Spinal cord (tissue), 10 donors: ENCODE data around the gene PACSIN2. TPM values are rescaled to one million over a fixed set of nuclear protein-coding genes. Genes with fewer than 3 reads are reported as not detected.
"Not testable (repeated sequence)": the region's sequence is repeated elsewhere in the genome, so short reads cannot be mapped to it uniquely, and the experiment has no call there.

ENCODE experiments used
- DNase-seq, 6 donors: peaks; one replicate each; pipeline versions ENCODE4 v3.0.0 to v3.0.0-alpha.2; 2013 to 2015; ENCODE audit warnings: low spot score in 6 of 6, low read depth in 4 of 6
- H3K27ac ChIP-seq: one replicate; pipeline ENCODE4 v1.5.1; 2013; ENCODE audit warnings: low read depth, low read length, control low read depth
- H3K27me3 ChIP-seq: one replicate; pipeline ENCODE4 v1.6.1; 2013; ENCODE audit warnings: low read length; ENCODE audit not compliant: control insufficient read depth, insufficient read depth
- H3K36me3 ChIP-seq: one replicate; pipeline ENCODE4 v1.6.1; 2013; ENCODE audit warnings: low read length; ENCODE audit not compliant: control insufficient read depth, insufficient read depth
- H3K4me1 ChIP-seq: one replicate; pipeline ENCODE4 v1.6.1; 2013; ENCODE audit warnings: low read length; ENCODE audit not compliant: control insufficient read depth, insufficient read depth
- H3K4me3 ChIP-seq: one replicate; pipeline ENCODE4 v1.5.1; 2013; ENCODE audit warnings: low read depth, low read length, control low read depth
- H3K9me3 ChIP-seq: one replicate; pipeline ENCODE4 v1.6.1; 2013; ENCODE audit warnings: low read length; ENCODE audit not compliant: control insufficient read depth, insufficient read depth
- WGBS: methylation state at CpG from one replicate; pipeline ENCODE4 v1.1.5; 2013; ENCODE audit warnings: missing lambda C conversion rate; ENCODE audit not compliant: insufficient coverage; 5-methylcytosine and 5-hydroxymethylcytosine counted together
- polyA plus RNA-seq, 2 donors: library from polyadenylated mRNA; unstranded; fragments of 120-200 nt; gene quantifications; one replicate each; pipeline ENCODE4 v1.2.1, GENCODE V29; 2013; ENCODE audit not compliant: insufficient read length in 2 of 2
- total RNA-seq, 2 donors: library from RNA; depleted of rRNA in 1 of 2; stranded (reverse); fragments of 120-200 nt in 1 of 2; fragments of >200 nt in 1 of 2; gene quantifications; one replicate each; pipeline versions ENCODE4 v1.2.3 to v1.2.4, GENCODE V29; 2013 to 2014
- donor health status: healthy.

PACSIN2 gene
- total and polyA plus RNA-seq, 4 donors: 36.3 to 54.2 (median 45.9) TPM

DNA sequence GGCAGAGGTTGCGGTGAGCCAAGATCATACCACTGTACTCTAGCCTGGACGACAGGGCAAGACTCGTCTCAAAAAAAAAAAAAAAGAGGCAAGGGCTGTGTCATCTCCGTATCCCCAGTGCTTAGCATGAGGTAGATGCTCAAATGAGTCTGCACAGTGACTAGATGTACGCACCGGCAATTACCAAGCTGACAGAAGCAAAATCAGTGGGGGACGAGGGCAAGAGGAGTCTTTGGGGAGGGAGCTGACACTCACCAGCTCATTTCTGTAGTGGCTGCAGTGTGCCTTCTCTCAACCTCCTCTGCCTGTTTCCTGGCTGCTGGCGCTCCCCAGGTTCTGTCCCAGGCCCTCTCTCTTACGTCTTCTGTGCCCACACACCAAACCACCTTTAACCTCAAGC is 69.9 kb downstream of the PACSIN2 start:
- H3K4me1 ChIP-seq: peaks cover 17% of the 10 kb centered on the region
- 91% methylated on average over 9 of the region's 9 CpGs for WGBS
- no peak overlapping the region for H3K27ac ChIP-seq

DNA sequence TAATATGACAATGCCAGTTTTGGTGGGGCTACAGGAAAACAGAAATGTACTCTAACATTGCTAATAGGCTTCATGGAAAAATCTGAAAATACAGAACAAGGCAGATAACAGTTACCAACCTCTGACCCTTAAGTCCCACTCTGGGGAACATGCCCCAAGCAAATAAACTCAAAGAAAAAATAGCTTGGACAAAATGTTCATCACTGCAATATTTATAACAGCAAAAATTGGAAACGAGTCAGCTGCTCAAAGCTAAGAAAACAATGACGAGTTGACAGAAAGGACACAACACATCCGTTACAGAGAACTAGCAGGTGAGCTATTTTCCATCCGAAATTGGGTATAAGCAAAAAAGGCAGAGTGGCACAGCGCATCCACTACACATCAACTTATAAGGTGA is 70.5 kb downstream of the PACSIN2 start:
- 100% methylated on average over 2 of the region's 5 CpGs for WGBS
- Histone ChIP-seq H3K4me3 (no peak overlapping the region), H3K9me3 (no peaks in the 10 kb centered on the region), H3K27me3 (no peaks in the 10 kb centered on the region), H3K27ac (no peak overlapping the region), H3K36me3 (peaks cover 6% of the 10 kb centered on the region), H3K4me1 (peaks cover 23% of the 10 kb centered on the region)
- no peak for DNase-seq

More for the DNA sequence above, 69.9 kb downstream of the PACSIN2 start:
- Histone ChIP-seq H3K4me3 (no peak overlapping the region), H3K27me3 (no peaks in the 10 kb centered on the region), H3K9me3 (no peaks in the 10 kb centered on the region), H3K36me3 (peaks cover 6% of the 10 kb centered on the region)
- no peak for DNase-seq

DNA sequence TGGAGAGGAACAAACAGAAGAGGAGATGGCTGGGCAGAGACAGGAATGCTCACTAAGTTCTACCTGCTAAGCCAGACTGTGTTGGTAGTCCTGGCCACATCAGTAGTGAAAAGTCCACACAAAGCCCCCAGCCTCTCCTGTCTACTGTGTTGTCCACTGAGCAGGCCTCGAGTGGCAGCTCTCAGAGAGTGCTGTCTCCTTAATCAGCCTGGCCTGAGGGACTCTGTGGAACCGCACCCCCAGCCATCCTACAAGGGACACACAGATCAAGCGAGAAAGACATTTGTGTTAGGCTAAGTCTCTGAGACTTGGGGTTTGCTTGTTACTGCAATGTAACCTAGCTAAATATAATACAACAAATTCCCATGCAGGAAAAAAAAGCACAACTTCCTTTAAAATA is 71.0 kb downstream of the PACSIN2 start:
- H3K27me3 ChIP-seq: no peaks in the 10 kb centered on the region

DNA sequence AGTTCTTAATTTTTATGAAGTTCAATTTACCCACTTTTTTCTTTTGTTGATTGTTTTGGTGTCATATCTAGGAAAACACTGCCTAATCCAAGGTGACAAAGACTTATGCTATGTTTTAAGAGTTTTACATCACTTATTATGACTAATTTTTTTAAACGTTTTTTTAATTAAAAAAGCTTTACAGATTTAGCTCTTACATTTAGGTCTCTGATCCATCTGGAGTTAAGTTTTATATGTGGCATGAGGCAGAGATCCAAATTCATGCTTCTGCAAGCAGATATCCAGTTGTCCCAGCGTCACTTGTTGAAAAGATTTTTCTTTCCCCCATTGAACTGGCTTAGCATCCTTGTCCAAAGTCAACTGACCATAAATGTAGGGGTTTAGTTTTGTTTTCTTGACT is 72.6 kb downstream of the PACSIN2 start:
- no CpG with 5 or more reads among the region's 2 CpGs for WGBS
- Histone ChIP-seq H3K4me3 (no peak overlapping the region), H3K27me3 (no peaks in the 10 kb centered on the region), H3K9me3 (no peaks in the 10 kb centered on the region), H3K4me1 (peaks cover 23% of the 10 kb centered on the region), H3K27ac (no peak overlapping the region), H3K36me3 (peaks cover 3% of the 10 kb centered on the region)
- DNase-seq: no peak

More for the DNA sequence above, 71.0 kb downstream of the PACSIN2 start:
- WGBS: 83% methylated on average over 1 of the region's 3 CpGs
- Histone ChIP-seq H3K4me3 (no peak overlapping the region), H3K9me3 (no peaks in the 10 kb centered on the region), H3K36me3 (peaks cover 6% of the 10 kb centered on the region), H3K27ac (no peak overlapping the region), H3K4me1 (peaks cover 24% of the 10 kb centered on the region)
- DNase-seq: no peak

DNA sequence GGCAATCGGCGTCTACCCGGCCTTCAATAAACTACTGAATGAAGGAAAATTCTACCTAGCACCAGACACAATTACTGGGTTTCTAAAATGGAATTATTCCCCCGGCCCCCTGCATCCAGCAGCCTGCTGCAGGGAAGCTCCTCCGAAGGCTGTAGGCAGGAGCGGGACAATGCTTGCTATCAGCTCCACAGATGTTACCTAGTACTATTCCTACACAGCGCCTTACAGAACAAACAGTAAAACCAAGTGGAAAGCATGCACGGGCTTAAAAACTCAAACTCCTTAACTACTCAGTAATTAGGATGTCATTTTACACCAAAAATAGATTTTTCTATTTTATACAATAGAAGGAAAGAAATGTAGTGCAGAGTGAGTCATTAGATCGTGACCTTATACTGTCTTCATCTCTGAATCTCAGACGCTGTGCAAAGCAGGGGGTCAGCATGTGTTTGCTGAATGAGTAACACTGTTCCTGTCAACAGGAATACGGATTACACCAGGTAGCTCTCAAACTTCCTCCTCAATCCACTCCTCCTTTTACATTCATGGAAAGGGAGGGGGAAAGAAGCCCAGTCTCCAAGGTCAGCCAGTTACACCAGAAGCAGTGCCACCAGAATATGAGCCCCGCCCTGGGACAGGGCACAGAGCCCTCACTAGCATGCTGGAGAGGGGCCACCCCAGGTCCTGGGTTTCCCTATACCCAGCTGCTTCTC is 74.9 kb downstream of the PACSIN2 start:
- no peak for DNase-seq
- no peaks in the 10 kb centered on the region for H3K27me3 ChIP-seq
- WGBS: 46% methylated on average over 7 of the region's 12 CpGs
- peak overlapping the region; percentile 71 for H3K27ac ChIP-seq
- H3K4me3 ChIP-seq: no peak overlapping the region
- H3K9me3 ChIP-seq: no peaks in the 10 kb centered on the region
- peaks cover 1% of the 10 kb centered on the region for H3K36me3 ChIP-seq
- H3K4me1 ChIP-seq: peaks cover 19% of the 10 kb centered on the region

DNA sequence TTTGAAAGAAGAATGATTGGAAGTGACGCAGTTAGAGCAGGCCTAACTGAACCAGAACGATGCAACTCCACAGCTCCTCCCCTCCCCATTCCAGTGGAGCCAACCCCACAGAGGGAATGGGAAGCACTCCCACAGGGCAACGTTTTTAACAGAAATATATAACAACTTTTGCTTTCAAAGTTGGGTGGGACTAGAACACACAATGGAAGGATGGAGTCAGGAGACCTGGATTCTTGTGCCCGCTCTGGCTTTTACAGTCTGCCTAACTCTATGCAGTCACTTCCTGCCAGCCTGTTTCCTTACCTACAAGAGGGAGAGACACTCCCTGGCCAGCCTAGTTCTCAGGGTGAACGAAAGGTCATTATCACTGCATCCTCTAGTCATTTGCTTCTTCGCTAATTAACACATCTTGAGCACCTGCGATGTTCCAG is 75.5 kb downstream of the PACSIN2 start:
- Histone ChIP-seq H3K27me3 (no peaks in the 10 kb centered on the region), H3K36me3 (no peaks in the 10 kb centered on the region), H3K4me3 (no peak overlapping the region), H3K4me1 (peaks cover 25% of the 10 kb centered on the region), H3K9me3 (no peaks in the 10 kb centered on the region), H3K27ac (peak overlapping the region; percentile 22)
- 76% methylated on average over 3 of the region's 7 CpGs for WGBS
- DNase-seq: peak in 1 of 6 donors; percentile 31

DNA sequence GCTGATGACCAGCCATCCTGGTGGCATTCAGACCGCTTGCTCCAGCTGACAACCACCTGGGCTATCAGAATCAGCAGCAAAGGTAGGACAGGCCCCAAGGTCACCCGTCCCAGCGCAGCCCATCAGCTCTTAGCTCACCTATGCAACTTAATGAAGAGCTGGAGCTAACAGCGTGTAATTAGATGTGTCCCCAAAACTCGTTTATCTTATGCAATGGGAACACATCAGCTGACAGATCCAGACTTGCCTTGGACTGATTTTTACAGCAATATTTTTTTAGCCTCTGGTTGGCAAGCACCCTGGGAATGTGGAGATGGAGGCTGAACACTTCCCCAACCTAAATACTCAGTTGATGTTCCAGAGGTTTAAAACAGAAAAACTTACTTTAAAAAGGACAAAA is 76.0 kb downstream of the PACSIN2 start:
- peaks cover 29% of the 10 kb centered on the region for H3K4me1 ChIP-seq
- peak in 1 of 6 donors; percentile 26 for DNase-seq
- no peaks in the 10 kb centered on the region for H3K9me3 ChIP-seq
- no peaks in the 10 kb centered on the region for H3K36me3 ChIP-seq
- WGBS: 87% methylated on average over 5 of the region's 5 CpGs
- H3K4me3 ChIP-seq: no peak overlapping the region
- H3K27ac ChIP-seq: peak overlapping the region; percentile 40
- no peaks in the 10 kb centered on the region for H3K27me3 ChIP-seq

DNA sequence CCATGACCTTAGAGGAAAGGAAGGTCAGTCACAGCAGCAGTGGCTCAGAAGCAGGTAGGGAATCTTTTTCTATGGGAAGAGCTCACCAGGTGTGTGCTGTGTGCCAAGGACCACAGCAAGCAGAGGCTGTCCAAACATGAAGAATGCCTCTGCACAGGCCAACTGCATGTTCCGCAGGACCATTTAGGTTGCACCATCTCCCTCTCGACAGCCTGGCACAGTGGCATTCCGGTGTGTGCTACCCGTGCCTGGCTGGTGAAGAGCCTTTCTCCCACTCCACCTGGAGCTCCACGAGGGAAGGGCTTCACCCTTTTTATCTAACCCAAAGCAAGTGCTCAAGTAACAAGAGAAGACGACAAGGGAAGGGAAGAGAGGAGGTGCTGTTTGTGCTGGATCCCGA is 76.5 kb downstream of the PACSIN2 start:
- no peaks in the 10 kb centered on the region for H3K27me3 ChIP-seq
- peaks cover 32% of the 10 kb centered on the region for H3K4me1 ChIP-seq
- H3K4me3 ChIP-seq: no peak overlapping the region
- no peaks in the 10 kb centered on the region for H3K9me3 ChIP-seq
- H3K36me3 ChIP-seq: no peaks in the 10 kb centered on the region
- 83% methylated on average over 4 of the region's 7 CpGs for WGBS
- DNase-seq: no peak
- H3K27ac ChIP-seq: peak overlapping the region; percentile 40

DNA sequence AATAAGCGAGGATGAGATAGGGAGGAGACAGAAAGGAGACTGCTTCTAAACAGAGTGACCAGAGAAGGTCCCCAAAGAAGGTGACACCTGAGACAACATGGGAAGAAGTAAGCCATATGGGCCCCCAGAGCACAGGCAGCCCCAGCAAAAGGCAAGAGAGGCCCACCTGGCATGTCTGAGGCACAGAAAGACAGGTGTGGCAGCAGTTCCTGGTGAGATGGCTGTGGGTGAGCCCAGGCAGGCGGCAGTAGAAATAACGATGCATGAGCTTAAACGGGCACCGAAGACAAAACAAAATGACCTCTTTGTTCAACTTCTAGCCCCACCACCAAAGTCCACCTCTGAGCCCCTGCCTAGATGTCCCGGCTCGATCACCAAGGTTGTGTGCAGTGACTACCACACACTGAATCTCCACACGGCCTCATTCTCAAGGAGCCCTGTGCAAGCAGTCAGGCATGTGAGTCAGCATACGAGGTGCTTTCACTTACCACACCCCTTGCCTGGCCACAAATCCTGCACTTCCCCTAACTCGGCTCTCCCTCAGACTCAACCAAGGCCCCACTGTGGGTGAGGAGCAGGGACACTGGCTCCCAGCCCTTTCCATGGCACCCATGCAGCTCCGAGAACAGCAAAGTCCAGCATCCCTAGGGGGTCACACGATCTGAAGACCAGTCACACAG is 77.6 kb downstream of the PACSIN2 start:
- H3K27me3 ChIP-seq: no peaks in the 10 kb centered on the region
- H3K9me3 ChIP-seq: no peaks in the 10 kb centered on the region
- H3K27ac ChIP-seq: peak overlapping the region; percentile 6
- 73% methylated on average over 12 of the region's 12 CpGs for WGBS
- no peaks in the 10 kb centered on the region for H3K36me3 ChIP-seq
- peaks cover 39% of the 10 kb centered on the region for H3K4me1 ChIP-seq
- DNase-seq: no peak
- H3K4me3 ChIP-seq: no peak overlapping the region

DNA sequence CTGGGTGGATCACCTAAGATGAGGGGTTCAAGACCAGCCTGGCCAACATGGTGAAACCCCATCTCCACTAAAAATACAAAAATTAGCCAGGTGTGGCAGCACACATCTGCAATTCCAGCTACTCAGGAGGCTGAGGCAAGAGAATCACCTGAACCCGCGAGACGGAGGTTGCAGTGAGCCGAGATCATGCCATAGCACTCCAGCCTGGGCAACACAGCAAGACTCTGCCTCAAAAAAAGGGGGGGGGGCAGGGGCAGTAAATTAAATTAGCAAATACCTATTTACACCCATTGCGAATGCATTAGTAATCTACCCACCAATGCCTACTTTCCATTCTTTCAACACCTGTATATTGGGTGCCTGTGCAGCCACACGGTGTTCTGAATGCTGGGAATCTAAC is 78.3 kb downstream of the PACSIN2 start:
- H3K4me1 ChIP-seq: peaks cover 39% of the 10 kb centered on the region
- not testable (repeated sequence) for H3K9me3 ChIP-seq, DNase-seq, H3K36me3 ChIP-seq, H3K4me3 ChIP-seq, H3K27me3 ChIP-seq, H3K27ac ChIP-seq
- WGBS: 100% methylated on average over 2 of the region's 6 CpGs
